GM03348 (cell line): ENCODE results near the gene HLA-F.

Source experiments
- DNase-seq: peaks from one replicate; pipeline ENCODE4 v3.0.0; 2012; ENCODE audit warnings: low spot score

HLA-F gene

DNA sequence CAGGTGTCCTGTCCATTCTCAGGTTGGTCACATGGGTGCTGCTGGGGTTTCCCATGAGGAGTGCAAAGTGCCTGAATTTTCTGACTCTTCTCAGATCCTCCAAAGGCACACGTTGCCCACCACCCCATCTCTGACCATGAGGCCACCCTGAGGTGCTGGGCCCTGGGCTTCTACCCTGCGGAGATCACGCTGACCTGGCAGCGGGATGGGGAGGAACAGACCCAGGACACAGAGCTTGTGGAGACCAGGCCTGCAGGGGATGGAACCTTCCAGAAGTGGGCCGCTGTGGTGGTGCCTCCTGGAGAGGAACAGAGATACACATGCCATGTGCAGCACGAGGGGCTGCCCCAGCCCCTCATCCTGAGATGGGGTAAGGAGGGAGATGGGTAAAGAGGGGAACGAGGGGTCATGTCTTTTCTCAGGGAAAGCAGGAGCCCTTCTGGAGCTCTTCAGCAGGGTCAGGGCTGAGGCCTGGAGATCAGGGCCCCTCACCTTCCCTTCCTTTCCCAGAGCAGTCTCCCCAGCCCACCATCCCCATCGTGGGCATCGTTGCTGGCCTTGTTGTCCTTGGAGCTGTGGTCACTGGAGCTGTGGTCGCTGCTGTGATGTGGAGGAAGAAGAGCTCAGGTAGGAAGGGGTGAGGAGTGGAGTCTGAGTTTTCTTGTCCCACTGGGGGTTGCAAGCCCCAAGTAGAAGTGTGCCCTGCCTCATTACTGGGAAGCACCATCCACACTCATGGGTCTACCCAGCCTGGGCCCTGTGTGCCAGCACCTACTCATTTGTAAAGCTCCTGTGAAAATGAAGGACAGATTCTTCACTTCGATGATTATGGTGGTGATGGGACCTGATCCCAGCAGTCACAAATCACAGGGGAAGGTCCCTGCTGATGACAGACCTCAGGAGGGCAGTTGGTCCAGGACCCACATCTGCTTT, 2.0 kb downstream of the HLA-F start:
- DNase-seq = no peak

- no peak for DNase-seq
These were observed 2.8 kb downstream of the HLA-F start for GRCh38 chr6:29726001-29726400.

DNA sequence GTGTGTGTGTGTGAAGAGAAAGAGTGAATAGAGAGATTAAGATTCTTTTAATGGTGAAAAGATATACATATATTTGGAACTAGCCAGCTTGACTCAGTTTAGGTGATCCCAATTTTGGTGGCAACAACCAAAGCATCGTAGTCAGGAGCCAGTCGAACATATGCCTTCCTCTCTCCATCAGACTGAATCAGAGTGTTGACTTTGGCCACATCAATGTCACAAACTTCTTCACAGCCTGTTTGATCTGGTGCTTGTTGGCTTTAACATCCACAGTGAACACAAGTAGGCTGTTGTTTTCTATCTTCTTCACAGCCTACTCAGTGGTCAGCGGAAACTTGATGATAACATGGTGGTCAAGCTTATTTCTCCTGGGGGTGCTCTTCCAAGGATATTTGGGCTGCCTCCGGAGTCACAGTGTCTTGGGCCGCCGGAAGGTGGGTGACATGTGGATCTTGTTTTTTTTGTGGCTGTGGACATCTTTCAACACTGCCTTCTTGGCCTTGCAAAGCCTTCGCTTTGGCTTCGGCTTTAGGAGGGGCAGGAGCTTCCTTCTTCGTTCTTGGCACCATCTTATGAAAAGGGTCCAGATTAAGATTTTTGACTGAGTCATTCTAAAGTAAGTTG, 3.4 kb downstream of the HLA-F start:
- DNase-seq = no peak

GRCh38 chr6:29727637-29728036, 4.4 kb downstream of the HLA-F start:
- no peak for DNase-seq

DNA sequence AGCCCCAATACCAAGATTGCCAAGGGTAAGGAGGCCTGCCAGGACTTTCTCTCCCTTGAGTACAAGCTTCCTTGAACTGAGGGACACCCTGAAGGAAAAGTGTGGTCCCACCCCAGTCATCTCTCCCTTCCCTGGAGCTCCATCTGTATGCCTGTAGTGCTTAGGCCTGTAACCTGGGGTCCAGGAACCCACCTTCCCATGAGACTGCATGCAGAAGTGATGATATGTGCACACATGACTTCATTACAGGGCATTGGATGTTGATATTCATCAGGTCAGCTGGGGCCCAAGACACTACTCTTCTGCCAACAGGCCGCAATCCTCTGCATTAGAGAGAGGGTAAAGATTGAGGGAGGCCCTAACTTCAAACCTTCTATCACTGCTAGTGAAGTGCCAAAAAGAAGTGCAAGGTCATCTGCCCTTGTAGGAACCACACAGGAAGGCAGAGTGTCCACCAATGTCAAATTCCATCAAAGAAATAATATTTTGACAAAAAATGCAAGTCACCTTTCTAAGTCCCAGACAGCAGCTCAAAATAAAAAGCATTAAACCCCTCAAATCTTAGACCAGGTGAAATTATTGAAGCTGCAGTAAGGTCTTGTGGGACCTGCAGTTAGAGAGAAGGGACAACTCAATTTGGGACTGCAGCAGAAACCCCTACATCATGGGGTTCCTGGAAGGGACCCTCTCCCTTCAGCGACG, 5.1 kb downstream of the HLA-F start:
- DNase-seq = no peak

- DNase-seq = no peak
These were observed 5.6 kb downstream of the HLA-F start for GRCh38 chr6:29728875-29729270.

DNA sequence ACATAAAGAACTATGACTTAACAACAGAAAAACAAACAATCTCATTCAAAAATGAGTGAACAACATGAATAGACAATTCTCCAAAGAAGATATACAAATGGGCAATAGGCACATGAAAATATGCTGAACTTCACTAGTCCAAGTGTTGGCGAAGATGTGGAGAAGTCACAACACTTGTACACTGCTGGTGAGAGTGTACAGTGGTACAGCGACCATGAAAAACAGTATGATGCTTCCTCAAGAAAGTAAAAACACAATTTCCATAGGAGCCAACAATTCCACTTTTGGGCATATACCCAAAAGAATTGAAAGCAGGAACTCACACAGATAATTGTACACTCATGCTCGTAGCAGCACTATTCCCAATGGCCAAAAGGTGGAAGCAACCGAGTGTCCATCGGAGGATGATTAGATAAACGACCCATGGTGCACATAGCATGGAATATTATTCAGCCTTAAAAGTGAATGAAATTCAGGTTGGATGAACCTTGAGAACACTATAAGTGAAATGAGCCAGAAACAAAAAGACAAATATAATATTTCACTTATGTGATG, 6.6 kb downstream of the HLA-F start:
- DNase-seq = no peak

GRCh38 chr6:29730575-29731126, 7.4 kb downstream of the HLA-F start:
- no peak for DNase-seq

DNA sequence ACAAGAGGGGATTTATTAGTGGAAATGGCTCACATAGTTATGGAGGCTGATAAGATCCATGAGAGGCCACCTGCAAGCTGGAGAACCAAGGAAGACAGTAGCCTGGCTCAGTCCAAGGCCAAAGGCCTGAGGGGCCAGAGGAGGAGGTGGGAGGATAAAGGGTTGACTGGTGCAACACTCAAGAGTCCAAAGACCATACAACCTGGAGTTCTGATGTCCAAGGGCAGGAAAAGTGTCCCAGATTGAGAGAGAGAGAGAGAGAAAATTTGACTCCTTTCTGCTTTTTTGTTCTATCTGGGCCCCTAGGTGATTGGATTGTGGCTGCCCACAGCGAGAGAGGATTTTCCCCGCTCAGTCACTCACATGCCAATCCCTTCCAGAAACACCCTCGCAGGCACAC, 8.0 kb downstream of the HLA-F start:
- DNase-seq = no peak

DNA sequence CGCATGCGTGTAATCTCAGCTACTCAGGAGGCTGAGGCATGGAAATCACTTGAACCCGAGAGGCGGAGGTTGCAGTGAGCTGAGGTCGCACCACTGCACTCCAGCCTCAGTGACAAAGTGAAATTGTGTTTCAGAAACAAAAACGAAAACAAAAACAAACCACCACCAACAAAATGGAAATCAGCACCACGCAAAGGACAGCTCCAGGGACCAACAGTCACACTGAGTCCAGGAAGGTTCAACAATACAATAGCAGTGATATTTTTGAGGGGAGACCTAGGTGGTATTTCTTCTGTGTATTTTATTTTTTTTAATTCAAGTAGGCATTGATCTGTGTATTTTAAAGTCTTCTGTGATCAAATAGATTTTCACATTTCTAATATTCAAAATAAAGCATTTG, 9.8 kb downstream of the HLA-F start:
- DNase-seq = no peak

GRCh38 chr6:29734046-29735018, 11.1 kb downstream of the HLA-F start:
- DNase-seq = no peak

GRCh38 chr6:29736563-29736962, 13.3 kb downstream of the HLA-F start:
- DNase-seq = no peak

- DNase-seq = peak; percentile 69
These were observed 14.7 kb downstream of the HLA-F start for GRCh38 chr6:29737707-29738630.

- DNase-seq = no peak
These were observed 16.1 kb downstream of the HLA-F start for GRCh38 chr6:29739136-29739881.

DNA sequence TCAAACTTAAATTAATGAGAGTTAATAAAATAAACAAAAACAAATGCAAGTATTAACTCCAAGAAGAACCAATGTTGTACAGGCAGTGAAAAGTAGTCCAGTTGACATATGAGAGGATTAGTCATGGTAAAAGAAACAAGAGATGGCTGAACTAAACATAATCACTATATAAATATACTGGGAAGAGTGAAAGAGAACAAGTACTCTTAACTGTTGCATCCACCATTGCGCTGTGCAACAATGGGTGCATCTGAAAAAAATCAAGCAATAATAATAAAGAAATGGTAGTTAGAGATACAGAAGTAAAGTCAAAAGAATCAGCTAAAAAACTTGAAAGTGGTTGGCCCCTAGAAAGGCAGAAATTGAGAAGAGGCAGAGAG, 16.6 kb downstream of the HLA-F start:
- no peak for DNase-seq

- DNase-seq = no peak
These were observed 18.4 kb downstream of the HLA-F start for GRCh38 chr6:29741592-29741991.

- DNase-seq = no peak
These were observed 18.9 kb downstream of the HLA-F start for GRCh38 chr6:29742127-29742526.

- no peak for DNase-seq
These were observed 19.8 kb downstream of the HLA-F start for GRCh38 chr6:29743025-29743424.

DNA sequence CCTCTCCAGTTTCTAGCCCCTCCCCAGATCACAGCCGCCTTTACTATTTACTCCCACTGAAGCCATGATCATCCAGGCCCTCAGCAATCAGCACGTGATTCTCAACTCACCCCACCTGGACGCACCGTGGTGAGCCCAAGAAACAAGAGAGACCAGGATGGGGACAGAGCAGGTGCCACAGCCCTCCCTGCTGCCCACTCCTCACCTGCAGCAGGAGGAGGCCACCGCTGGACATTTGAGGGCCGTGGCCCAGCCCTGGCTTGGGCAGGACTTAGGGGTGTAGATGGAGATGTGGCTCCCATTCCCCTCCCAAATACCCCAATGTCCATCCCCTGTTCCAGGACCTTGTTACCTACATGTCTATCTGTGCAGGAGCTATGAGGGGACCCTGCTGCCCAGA, 20.3 kb downstream of the HLA-F start:
- DNase-seq = no peak
